Fibroblast of villous mesenchyme (primary cell): ENCODE data around the gene CES4A. TPM values are rescaled to one million over a fixed set of nuclear protein-coding genes. Genes with fewer than 3 reads are reported as not detected.
A peak's percentile ranks its signal among the peaks of the same experiment; 100 is the strongest.
"Not testable (repeated sequence)": the region's sequence is repeated elsewhere in the genome, so short reads cannot be mapped to it uniquely, and the experiment has no call there.

Experiments used
- DNase-seq: peaks from one replicate; pipeline ENCODE4 v3.0.0-alpha.2; 2010; ENCODE audit warnings: low read depth
- H3K4me3 ChIP-seq: 2 replicates; pipeline ENCODE4 v1.5.1; 2011; ENCODE audit warnings: low read depth, mild to moderate bottlenecking, low read length
- total RNA-seq: library from RNA; depleted of rRNA; stranded (reverse); fragments of >200 nt; gene quantifications from 2 replicates; pipeline ENCODE4 v1.2.3, GENCODE V29; 2012
- TF ChIP-seq, protein P1 (sequence below): IDR thresholded peaks from 2 replicates; pipeline ENCODE4 v1.5.1; 2012; ENCODE audit warnings: low read depth, mild to moderate bottlenecking, low read length; ENCODE audit not compliant: insufficient read depth

Gene CES4A
- total RNA-seq, 1 donor = 4.3 TPM

DNA sequence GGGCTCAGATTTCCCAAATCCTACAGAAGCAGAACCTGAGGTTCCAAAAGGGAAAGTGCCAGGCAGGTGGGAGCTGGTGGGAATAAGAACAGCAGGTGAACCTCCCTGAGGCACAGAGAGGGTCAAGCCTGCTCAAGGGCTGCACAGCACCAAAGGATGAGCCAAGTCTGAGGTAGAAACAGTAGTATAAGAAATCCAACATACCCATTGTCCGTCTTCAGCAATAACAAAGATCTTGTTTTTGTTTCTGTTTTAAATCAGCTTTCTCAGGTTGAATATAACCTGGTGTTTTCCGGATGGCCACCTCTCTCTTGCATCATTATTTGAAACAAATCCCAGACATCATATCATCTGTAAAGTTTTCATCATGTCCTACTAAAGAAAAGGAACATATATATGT is 38.0 kb upstream of the CES4A start:
- H3K4me3 ChIP-seq = no peak overlapping the region
- TF ChIP-seq, protein P1, sequence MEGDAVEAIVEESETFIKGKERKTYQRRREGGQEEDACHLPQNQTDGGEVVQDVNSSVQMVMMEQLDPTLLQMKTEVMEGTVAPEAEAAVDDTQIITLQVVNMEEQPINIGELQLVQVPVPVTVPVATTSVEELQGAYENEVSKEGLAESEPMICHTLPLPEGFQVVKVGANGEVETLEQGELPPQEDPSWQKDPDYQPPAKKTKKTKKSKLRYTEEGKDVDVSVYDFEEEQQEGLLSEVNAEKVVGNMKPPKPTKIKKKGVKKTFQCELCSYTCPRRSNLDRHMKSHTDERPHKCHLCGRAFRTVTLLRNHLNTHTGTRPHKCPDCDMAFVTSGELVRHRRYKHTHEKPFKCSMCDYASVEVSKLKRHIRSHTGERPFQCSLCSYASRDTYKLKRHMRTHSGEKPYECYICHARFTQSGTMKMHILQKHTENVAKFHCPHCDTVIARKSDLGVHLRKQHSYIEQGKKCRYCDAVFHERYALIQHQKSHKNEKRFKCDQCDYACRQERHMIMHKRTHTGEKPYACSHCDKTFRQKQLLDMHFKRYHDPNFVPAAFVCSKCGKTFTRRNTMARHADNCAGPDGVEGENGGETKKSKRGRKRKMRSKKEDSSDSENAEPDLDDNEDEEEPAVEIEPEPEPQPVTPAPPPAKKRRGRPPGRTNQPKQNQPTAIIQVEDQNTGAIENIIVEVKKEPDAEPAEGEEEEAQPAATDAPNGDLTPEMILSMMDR = no peak
- no peak for DNase-seq

DNA sequence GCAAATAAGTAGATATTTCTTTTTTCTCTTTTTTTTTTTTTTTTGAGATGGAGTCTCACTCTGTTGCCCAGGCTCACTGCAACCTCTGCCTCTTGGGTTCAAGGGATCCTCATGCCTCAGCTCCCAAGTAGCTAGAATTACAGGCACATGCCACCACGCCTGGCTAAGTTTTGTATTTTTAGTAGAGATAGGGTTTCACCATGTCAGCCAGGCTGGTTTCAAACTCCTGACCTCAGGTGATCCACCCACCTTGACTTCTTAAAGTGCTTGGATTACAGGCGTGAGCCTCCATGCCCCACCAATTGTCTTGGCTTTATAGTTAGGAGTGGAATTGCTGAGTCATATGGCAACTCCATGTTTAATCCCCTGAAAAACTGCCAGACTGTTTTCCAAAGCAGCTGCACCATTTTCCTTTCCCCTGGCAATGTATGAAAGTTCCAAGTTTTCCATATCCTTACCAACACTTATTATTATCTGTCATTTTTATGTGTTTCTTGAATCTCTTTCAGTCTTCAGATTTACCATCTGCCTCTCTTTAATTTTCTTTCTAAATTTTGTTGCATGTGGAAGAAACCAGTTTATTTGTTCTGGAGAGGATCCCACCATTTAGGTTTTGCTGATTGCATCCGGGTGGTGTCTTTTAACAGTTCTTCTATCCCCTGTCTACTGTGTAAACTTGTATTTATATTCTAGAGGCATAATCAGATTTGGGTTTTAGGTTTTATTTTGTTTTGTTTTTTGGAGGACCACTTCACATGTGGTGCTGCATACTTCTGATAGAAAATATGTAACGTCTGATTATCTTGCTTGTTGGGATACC is 37.2 kb upstream of the CES4A start:
- H3K4me3 ChIP-seq = no peak overlapping the region
- TF ChIP-seq, protein P1 = no peak
- no peak for DNase-seq

DNA sequence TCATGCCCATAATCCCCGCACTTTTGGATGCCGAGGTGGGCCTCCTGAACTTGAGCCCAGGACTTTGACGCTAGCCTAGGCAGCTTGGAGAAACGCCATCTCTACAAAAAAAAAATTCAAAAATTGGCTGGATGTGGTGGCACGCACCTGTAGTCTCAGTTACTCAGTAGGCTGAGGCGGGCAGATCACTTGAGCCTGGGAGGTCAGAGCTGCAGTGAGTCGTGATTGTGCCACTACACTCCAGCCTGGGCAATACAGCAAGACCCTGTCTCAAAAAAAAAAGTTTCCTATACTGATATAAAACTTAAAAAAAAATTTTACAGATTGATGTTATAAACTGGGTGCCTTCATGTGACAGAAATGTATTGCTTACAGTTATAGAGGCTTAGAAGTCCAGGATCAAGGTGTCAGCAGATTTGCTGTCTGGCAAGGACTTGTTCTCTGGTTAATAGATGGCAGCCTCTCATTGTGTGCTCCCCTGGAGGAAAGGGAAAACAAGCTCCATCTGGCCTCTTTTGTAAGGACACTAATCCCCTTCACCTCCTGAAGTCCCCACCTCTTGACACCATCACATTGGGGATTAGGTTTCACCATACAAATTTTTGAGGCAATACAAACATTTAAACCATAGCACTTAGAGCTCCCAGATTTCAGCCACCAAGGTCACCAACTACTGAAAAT is 35.8 kb upstream of the CES4A start:
- no peak for DNase-seq
- H3K4me3 ChIP-seq = no peak overlapping the region
- TF ChIP-seq, protein P1 = no peak

DNA sequence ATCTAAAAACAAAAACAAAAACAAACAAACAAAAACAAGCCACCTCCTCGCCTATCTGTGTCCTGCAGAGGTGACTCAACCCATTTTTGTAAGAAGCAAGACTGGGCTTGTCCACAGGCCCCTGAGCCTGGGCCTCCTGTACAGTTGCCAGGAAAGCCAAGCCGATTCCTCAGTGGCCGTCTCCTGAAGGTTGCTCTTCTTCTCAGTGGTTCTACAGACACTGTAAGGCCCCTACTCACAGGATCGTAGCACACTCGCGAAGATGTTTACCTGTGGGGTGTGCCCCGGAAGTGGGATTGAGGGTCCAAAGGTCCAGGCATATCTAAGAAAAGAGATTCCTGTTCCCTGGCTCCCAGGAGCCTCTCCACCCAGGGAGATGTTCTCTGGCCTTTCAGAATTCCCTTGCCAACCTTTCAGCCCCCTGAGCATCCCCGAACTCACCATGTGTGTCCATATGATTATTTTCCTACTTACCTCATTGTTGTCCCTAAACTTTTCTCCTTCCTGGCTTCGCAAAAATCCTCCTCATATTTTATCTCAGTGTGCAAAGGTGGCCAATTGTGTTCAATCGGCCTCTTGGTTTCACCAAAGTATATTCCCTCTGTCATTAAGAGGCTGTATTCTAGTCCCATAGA is 34.8 kb upstream of the CES4A start:
- TF ChIP-seq, protein P1 = no peak
- no peak overlapping the region for H3K4me3 ChIP-seq
- no peak for DNase-seq

DNA sequence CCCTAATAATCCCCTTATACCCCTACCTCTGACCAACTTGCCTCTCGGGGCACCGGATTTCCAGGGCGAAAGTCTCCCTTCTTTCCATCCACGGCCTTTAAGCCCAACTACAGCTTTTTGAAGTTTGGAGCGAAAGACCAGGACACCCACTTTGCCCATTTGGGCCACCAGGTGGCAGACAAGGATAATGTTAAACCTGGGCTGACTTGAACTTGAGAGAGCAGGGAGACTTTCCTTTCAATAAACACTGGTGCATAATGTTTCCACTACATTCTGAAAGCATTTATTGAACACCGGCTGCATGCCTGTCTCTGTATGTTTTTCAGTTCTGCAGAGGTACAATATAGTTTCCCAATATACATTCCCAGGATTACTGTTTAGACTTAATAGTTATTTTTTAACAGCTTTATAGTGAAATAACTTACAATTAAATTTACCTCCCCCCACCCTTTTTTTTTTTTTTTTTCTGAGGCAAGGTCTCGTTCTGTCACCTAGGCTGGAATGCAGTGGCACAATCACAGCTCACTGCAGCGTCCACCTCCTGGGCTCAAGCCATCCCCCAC is 34.2 kb upstream of the CES4A start:
- TF ChIP-seq, protein P1 = peak; percentile 88

DNA sequence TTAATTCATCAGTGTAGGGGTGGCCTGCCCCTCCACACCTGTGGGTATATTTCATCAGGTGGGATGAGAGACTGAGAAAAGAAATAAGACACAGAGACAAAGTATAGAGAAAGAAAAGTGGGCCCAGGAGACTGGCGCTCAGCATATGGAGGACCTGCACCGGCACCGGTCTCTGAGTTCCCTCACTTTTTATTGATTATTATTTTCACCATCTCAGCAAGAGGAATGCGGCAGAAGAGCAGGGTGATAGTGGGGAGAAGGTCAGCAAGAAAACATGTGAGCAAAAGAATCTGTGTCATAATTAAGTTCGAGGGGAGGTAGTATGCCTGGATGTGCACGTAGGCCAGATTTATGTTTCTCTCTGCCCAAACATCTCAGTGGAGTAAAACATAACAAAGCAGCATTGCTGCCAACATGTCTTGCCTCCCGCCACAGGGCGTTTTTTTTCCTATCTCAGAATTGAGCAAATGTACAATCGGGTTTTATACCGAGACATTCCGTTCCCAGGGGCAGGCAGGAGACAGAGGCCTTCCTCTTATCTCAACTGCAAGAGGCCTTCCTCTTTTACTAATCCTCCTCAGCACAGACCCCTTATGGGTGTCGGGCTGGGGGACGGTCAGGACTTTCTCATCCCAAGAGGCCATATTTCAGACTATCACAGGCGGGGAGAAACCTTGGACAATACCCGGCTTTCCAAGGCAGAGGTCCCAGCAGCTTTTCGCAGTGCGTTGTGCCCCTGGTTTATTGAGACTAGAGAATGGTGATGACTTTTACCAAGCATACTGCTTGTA is 32.8 kb upstream of the CES4A start:
- DNase-seq = not testable (repeated sequence)

More for the DNA sequence above, 34.2 kb upstream of the CES4A start:
- peak; percentile 82 for DNase-seq
- H3K4me3 ChIP-seq = no peak overlapping the region

DNA sequence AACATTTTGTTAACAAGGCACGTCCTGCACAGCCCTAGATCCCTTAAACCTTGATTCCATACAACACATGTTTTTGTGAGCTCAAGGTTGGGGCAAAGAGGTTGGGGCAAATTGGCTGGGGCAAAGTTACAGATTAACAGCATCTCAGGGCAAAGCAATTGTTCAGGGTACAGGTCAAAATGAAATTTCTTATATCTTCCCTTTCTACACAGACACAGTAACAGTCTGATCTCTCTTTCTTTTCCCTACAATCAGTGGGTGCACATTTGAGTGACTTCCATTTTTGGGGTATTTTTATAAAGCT is 32.3 kb upstream of the CES4A start:
- not testable (repeated sequence) for H3K4me3 ChIP-seq, DNase-seq

More for the DNA sequence above, 32.8 kb upstream of the CES4A start:
- not testable (repeated sequence) for H3K4me3 ChIP-seq
